ENCODE measurements around the gene TSPAN5. TPM values are rescaled to one million over a fixed set of nuclear protein-coding genes. Genes with fewer than 3 reads are reported as not detected.

Gene TSPAN5
- total RNA-seq, 1 experiment from 2014 or later: 12.4 TPM

GRCh38 chr4:98528882-98529281 lies 129.5 kb downstream of the TSPAN5 start:
- no TSS peak for BruUV-seq (replicated peaks)
- Histone ChIP-seq H3K27ac (no peak overlapping the region), H3K9me2 (ENCODE audit: insufficient read depth) (no peaks in the 10 kb centered on the region), H3K4me2 (no peak overlapping the region), H3K79me2 (ENCODE audit: low read depth) (no peaks in the 10 kb centered on the region), H3K4me3 (no peak overlapping the region), H2AFZ (no peak overlapping the region), H3K4me1 (replicated peaks; ENCODE audit: insufficient read depth) (no peaks in the 10 kb centered on the region), H4K20me1 (ENCODE audit: insufficient read depth) (peaks cover 5% of the 10 kb centered on the region; the same call in 1 of the 2 replicates), H3K27me3 (ENCODE audit: insufficient read depth, low read depth) (no peaks in the 10 kb centered on the region), H3K36me3 (ENCODE audit: low read depth) (no peaks in the 10 kb centered on the region), H3F3A (ENCODE audit: insufficient read depth, low read depth) (no peaks in the 10 kb centered on the region), H3K9me3 (ENCODE audit: insufficient read depth, low read depth) (no peaks in the 10 kb centered on the region)
- CTCF ChIA-PET: no interaction called here
- no peak for TF ChIP-seq EZH2 (IDR thresholded peaks at IDR 0.05; ENCODE audit: low read depth)
- TF ChIP-seq, protein P1, sequence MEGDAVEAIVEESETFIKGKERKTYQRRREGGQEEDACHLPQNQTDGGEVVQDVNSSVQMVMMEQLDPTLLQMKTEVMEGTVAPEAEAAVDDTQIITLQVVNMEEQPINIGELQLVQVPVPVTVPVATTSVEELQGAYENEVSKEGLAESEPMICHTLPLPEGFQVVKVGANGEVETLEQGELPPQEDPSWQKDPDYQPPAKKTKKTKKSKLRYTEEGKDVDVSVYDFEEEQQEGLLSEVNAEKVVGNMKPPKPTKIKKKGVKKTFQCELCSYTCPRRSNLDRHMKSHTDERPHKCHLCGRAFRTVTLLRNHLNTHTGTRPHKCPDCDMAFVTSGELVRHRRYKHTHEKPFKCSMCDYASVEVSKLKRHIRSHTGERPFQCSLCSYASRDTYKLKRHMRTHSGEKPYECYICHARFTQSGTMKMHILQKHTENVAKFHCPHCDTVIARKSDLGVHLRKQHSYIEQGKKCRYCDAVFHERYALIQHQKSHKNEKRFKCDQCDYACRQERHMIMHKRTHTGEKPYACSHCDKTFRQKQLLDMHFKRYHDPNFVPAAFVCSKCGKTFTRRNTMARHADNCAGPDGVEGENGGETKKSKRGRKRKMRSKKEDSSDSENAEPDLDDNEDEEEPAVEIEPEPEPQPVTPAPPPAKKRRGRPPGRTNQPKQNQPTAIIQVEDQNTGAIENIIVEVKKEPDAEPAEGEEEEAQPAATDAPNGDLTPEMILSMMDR (conservative IDR thresholded peaks at IDR 0.05): no peak
- intact Hi-C loops (cut with micrococcal nuclease; ENCODE audit: unreplicated experiment): no loop called here
- POLR2A ChIA-PET (ENCODE audit: unreplicated experiment): no interaction called here
- DNase-seq: no peak

DNA sequence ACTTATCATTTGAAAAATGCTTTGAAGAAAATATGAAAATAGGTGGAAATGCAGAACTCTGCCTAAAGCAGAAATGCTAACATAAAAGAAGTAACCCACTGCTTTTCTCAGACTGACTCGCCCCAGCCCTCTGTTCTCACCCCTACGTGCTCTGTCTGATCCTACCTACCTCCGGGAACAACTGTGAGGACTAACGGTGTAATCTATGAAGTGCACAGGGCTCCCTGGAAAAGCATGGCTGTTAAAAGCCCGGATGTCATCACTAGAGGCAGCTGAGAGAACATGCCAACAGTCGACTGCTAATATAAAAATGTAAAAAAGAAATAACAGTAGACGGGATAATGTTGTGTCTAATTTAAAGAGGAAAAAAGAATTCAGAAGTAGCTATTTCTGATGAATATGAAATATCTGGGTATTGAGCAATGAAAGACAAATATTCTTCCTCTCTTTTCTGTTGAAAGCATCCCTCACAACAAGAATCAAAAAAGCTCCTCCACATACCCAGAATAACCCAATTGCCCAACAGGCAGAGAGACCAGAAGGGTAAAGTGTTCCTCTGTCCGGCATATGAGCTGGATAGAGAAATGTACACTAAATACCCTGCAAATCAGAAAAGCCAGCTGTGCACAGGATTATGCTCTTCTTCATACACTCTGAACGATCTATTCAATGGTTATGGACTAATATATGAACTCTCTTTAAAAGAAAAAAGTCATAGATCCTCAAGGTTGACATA lies 130.7 kb downstream of the TSPAN5 start:
- Histone ChIP-seq H3K36me3 (ENCODE audit: low read depth) (no peaks in the 10 kb centered on the region), H3K9me2 (ENCODE audit: insufficient read depth) (no peaks in the 10 kb centered on the region), H3K4me1 (replicated peaks; ENCODE audit: insufficient read depth) (no peaks in the 10 kb centered on the region), H3K27me3 (ENCODE audit: insufficient read depth, low read depth) (no peaks in the 10 kb centered on the region), H3K9me3 (ENCODE audit: insufficient read depth, low read depth) (no peaks in the 10 kb centered on the region), H3K4me3 (no peak overlapping the region), H4K20me1 (ENCODE audit: insufficient read depth) (peaks cover 5% of the 10 kb centered on the region; the same call in 1 of the 2 replicates), H3F3A (ENCODE audit: insufficient read depth, low read depth) (no peaks in the 10 kb centered on the region), H3K4me2 (no peak overlapping the region), H2AFZ (no peak overlapping the region), H3K27ac (no peak overlapping the region), H3K79me2 (ENCODE audit: low read depth) (no peaks in the 10 kb centered on the region)
- CTCF ChIA-PET: no interaction called here
- POLR2A ChIA-PET (ENCODE audit: unreplicated experiment): no interaction called here
- DNase-seq: no peak
- intact Hi-C loops (cut with micrococcal nuclease; ENCODE audit: unreplicated experiment): no loop called here
- no TSS peak for BruUV-seq (replicated peaks)
- TF ChIP-seq, protein P1 (conservative IDR thresholded peaks at IDR 0.05): no peak
- TF ChIP-seq EZH2 (IDR thresholded peaks at IDR 0.05; ENCODE audit: low read depth): no peak

GRCh38 chr4:98524230-98524629 lies 134.2 kb downstream of the TSPAN5 start:
- ChIA-PET POLR2A (ENCODE audit: unreplicated experiment) (no interaction called here), CTCF (no interaction called here)
- Histone ChIP-seq H3K4me1 (replicated peaks; ENCODE audit: insufficient read depth) (no peaks in the 10 kb centered on the region), H3K27ac (no peak overlapping the region), H3F3A (ENCODE audit: insufficient read depth, low read depth) (no peaks in the 10 kb centered on the region), H3K9me2 (ENCODE audit: insufficient read depth) (no peaks in the 10 kb centered on the region), H3K36me3 (ENCODE audit: low read depth) (no peaks in the 10 kb centered on the region), H3K79me2 (ENCODE audit: low read depth) (no peaks in the 10 kb centered on the region), H2AFZ (no peak overlapping the region), H3K27me3 (ENCODE audit: insufficient read depth, low read depth) (no peaks in the 10 kb centered on the region), H4K20me1 (ENCODE audit: insufficient read depth) (0 out of 2 replicates have a peak, but pooled peaks cover 5% of the 10 kb centered on the region), H3K4me2 (no peak overlapping the region), H3K4me3 (no peak overlapping the region), H3K9me3 (ENCODE audit: insufficient read depth, low read depth) (no peaks in the 10 kb centered on the region)
- no peak for DNase-seq
- intact Hi-C loops (cut with micrococcal nuclease; ENCODE audit: unreplicated experiment): no loop called here
- no TSS peak for BruUV-seq (replicated peaks)
- TF ChIP-seq, protein P1 (conservative IDR thresholded peaks at IDR 0.05): no peak
- TF ChIP-seq EZH2 (IDR thresholded peaks at IDR 0.05; ENCODE audit: low read depth): no peak
